Astrocyte of the spinal cord (primary cell): Measurements from ENCODE around the gene RNF111.

Source experiments
- DNase-seq: peaks from one replicate; pipeline ENCODE4 v3.0.0; 2011; ENCODE audit warnings: low read depth, low spot score
- H3K4me3 ChIP-seq: 2 replicates; pipeline ENCODE4 v1.5.1; 2011; ENCODE audit warnings: low read depth, mild to moderate bottlenecking, low read length, moderate library complexity
- in situ Hi-C: cut with HindIII; loops from 2 replicates; pipeline ENCODE4 v1.10.0; 2017; ENCODE audit warnings: low sequenced_read_pairs
- TF ChIP-seq, protein P1 (sequence below): IDR thresholded peaks from 2 replicates; pipeline ENCODE4 v1.5.1; 2012; ENCODE audit warnings: low read depth, mild to moderate bottlenecking, low read length, inconsistent platforms

The RNF111 gene

DNA sequence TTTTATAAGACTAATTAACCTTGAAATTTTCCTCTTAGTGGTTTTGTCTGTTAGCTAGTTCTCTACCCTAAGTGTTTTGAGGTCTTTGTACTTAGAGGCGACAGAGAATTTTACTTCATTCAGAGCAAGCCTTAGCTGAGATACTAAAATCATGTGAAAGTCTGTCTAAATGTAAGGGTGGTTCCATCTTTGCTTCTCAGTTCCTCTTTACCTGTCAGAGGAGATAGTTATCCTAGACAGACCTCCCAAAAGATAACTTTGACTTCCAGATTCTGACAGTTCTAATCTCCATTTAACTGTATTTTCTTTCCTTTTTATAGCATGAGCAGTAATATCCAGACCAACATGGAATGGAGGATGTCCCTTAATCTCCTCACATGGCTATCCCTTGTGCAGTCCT lies 34.7 kb downstream of the RNF111 start:
- in situ Hi-C loops, result no loop called here
- DNase-seq, result no peak
- no peak overlapping the region for H3K4me3 ChIP-seq
- TF ChIP-seq, protein P1, sequence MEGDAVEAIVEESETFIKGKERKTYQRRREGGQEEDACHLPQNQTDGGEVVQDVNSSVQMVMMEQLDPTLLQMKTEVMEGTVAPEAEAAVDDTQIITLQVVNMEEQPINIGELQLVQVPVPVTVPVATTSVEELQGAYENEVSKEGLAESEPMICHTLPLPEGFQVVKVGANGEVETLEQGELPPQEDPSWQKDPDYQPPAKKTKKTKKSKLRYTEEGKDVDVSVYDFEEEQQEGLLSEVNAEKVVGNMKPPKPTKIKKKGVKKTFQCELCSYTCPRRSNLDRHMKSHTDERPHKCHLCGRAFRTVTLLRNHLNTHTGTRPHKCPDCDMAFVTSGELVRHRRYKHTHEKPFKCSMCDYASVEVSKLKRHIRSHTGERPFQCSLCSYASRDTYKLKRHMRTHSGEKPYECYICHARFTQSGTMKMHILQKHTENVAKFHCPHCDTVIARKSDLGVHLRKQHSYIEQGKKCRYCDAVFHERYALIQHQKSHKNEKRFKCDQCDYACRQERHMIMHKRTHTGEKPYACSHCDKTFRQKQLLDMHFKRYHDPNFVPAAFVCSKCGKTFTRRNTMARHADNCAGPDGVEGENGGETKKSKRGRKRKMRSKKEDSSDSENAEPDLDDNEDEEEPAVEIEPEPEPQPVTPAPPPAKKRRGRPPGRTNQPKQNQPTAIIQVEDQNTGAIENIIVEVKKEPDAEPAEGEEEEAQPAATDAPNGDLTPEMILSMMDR, result no peak

GRCh38 chr15:59026207-59026606 lies 38.7 kb downstream of the RNF111 start:
- no peak for DNase-seq
- TF ChIP-seq, protein P1, result no peak
- no peak overlapping the region for H3K4me3 ChIP-seq
- in situ Hi-C loops, result no loop called here

DNA sequence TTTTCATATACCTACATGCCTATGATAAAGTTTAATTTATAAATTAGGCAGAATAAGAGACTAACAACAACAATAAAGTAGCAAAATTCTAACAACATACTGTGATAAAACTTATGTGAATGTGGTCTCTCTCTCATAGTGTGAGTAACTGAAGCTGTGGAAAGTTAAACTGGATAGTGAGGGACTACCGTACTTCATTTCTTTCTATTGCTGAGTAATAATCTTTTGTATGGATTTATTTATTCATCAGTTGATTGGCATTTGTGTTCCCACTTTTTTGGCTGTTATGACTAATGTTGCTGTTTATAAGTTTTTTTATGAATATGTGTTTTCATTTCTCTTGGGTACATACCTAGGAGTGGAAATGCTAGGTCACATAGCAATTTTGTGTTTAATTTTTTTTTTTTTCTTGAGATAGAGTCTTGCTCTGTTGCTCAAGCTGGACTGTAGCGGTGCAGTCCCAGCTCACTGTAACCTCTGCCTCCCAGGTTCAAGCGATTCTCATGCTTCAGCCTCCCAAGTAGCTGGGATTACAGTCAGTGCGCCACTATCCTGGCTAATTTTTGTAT lies 41.0 kb downstream of the RNF111 start:
- no peak for DNase-seq
- in situ Hi-C loops, result no loop called here
- H3K4me3 ChIP-seq, result no peak overlapping the region
- TF ChIP-seq, protein P1, result no peak

GRCh38 chr15:59029554-59029953 lies 42.1 kb downstream of the RNF111 start:
- in situ Hi-C loops, result no loop called here
- no peak overlapping the region for H3K4me3 ChIP-seq
- TF ChIP-seq, protein P1, result no peak
- DNase-seq, result no peak

GRCh38 chr15:59035201-59035600 lies 47.7 kb downstream of the RNF111 start:
- no peak overlapping the region for H3K4me3 ChIP-seq
- TF ChIP-seq, protein P1, result no peak
- no peak for DNase-seq
- in situ Hi-C loops, result no loop called here

GRCh38 chr15:59039225-59039624 lies 51.8 kb downstream of the RNF111 start:
- no peak overlapping the region for H3K4me3 ChIP-seq
- no peak for DNase-seq
- in situ Hi-C loops, result no loop called here
- TF ChIP-seq, protein P1, result no peak

DNA sequence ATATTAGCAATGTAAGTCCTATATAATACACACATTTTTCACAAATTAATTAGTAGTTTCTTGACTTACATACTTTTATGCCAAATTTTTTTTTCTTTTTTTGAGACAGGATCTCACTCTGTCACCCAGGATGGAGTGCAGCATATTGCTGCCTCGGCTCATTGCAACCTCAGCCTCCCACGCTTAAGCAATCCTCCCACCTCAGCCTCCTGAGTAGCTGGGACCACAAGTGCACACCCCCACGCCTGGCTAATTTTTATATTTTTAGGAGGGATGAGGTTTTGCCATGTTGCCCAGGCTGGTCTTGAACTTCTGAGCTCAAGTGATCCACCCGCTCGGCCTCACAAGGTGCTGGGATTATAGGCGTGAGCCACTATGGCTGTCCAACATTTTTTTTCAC lies 54.6 kb downstream of the RNF111 start:
- TF ChIP-seq, protein P1, result no peak
- H3K4me3 ChIP-seq, result no peak overlapping the region
- in situ Hi-C loops, result no loop called here
- DNase-seq, result no peak
